WI38 (cell line): ENCODE results near the gene MYCN.

Experiments
- H3K4me3 ChIP-seq: 2 replicates; pipeline ENCODE4 v1.5.1; 2011; ENCODE audit warnings: low read depth, mild to moderate bottlenecking, control low read depth, low read length
- TF ChIP-seq, protein P1 (sequence below): IDR thresholded peaks from 2 replicates; pipeline ENCODE4 v1.5.1; 2012; ENCODE audit warnings: low read depth, mild to moderate bottlenecking, control low read depth, low read length

Gene MYCN

GRCh38 chr2:15895615-15896469 is 44.5 kb upstream of the MYCN start:
- H3K4me3 ChIP-seq, result no peak overlapping the region
- TF ChIP-seq, protein P1, sequence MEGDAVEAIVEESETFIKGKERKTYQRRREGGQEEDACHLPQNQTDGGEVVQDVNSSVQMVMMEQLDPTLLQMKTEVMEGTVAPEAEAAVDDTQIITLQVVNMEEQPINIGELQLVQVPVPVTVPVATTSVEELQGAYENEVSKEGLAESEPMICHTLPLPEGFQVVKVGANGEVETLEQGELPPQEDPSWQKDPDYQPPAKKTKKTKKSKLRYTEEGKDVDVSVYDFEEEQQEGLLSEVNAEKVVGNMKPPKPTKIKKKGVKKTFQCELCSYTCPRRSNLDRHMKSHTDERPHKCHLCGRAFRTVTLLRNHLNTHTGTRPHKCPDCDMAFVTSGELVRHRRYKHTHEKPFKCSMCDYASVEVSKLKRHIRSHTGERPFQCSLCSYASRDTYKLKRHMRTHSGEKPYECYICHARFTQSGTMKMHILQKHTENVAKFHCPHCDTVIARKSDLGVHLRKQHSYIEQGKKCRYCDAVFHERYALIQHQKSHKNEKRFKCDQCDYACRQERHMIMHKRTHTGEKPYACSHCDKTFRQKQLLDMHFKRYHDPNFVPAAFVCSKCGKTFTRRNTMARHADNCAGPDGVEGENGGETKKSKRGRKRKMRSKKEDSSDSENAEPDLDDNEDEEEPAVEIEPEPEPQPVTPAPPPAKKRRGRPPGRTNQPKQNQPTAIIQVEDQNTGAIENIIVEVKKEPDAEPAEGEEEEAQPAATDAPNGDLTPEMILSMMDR, result no peak

DNA sequence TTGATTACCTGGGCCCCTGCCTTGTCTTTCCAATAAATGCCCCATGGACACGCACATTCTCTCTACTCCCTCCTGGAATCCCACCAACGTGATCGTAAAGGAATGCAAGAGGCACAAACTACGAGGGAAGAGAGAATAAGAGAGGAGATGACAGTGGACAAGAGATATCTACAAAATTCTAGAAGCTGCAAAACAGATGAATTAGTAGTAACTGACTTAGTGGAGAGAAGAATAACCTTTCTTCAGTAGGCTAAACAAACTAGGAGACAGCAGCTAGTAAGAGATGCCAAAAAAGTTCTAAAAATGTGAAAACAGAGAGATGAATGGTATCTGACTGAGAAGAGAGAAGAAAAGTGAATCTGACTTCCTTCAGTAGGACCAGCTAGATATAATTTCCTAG is 43.5 kb upstream of the MYCN start:
- TF ChIP-seq, protein P1, result no peak

GRCh38 chr2:15897431-15898098 is 42.8 kb upstream of the MYCN start:
- no peak overlapping the region for H3K4me3 ChIP-seq
- TF ChIP-seq, protein P1, result no peak

More for the DNA sequence above, 43.5 kb upstream of the MYCN start:
- no peak overlapping the region for H3K4me3 ChIP-seq

GRCh38 chr2:15899327-15899612 is 41.1 kb upstream of the MYCN start:
- TF ChIP-seq, protein P1, result no peak

GRCh38 chr2:15899751-15900493 is 40.4 kb upstream of the MYCN start:
- TF ChIP-seq, protein P1, result no peak
- H3K4me3 ChIP-seq, result no peak overlapping the region

More at GRCh38 chr2:15899327-15899612, 41.1 kb upstream of the MYCN start:
- H3K4me3 ChIP-seq, result no peak overlapping the region

DNA sequence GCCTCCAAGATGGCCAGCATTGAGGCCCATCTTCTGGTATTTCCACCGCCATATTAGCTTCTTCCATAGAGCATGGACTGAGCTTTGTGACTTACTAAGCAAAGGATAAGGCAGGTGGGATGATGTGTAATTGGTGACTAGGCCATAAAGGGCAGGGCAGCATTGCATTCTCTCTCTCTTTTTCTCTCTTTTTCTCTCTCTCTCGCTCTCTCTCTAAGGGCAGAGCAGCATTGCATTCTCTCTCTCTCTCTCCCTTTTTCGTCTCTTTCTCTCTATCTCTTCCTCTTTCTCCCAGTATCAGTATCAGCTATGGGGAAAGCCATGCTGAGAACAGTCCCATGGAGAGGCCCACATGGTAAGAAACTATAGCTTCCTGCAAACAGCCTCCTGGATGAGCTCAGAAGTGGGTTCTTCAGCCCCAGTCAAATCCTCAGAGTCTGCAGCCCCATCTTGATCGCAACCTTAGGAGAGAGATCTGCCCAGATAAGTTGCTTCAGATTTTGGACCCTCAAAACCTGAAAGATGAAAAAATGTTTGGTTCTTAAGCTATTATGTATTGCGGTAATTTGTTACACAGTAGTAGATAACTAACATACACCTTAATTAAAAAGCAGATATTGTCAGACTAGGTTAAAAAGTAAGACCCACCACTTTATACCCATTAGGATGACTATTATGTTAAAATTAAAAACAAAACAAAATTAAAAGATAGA is 39.1 kb upstream of the MYCN start:
- no peak overlapping the region for H3K4me3 ChIP-seq
- TF ChIP-seq, protein P1, result no peak
